Fibroblast of lung (primary cell): ENCODE data around the gene HTR1D. TPM values are rescaled to one million over a fixed set of nuclear protein-coding genes. Genes with fewer than 3 reads are reported as not detected.

Experiments used
- DNase-seq, 2 donors: peaks; one replicate each; pipeline versions ENCODE4 v3.0.0 to v3.0.0-alpha.2; 2010; ENCODE audit warnings: low read depth in 2 of 2
- H2AFZ ChIP-seq: 2 replicates; pipeline ENCODE4 v1.5.1; 2012; ENCODE audit warnings: low read length, control low read depth, inconsistent platforms
- H3K27ac ChIP-seq: 2 replicates; pipeline ENCODE4 v1.5.1; 2011; ENCODE audit warnings: low read length, control low read depth; ENCODE audit not compliant: insufficient read depth
- H3K27me3 ChIP-seq: 2 replicates; pipeline ENCODE4 v1.5.1; 2011; ENCODE audit warnings: mild to moderate bottlenecking, low read length; ENCODE audit not compliant: control insufficient read depth, insufficient read depth
- H3K36me3 ChIP-seq: 2 replicates; pipeline ENCODE4 v1.5.1; 2011; ENCODE audit warnings: low read length; ENCODE audit not compliant: control insufficient read depth, insufficient read depth
- H3K4me1 ChIP-seq: 2 replicates; pipeline ENCODE4 v1.5.1; 2011; ENCODE audit warnings: low read length; ENCODE audit not compliant: control insufficient read depth, insufficient read depth; ENCODE audit errors: extremely low read depth
- H3K4me2 ChIP-seq: 2 replicates; pipeline ENCODE4 v1.5.1; 2011; ENCODE audit warnings: low read length, control low read depth; ENCODE audit not compliant: insufficient read depth; ENCODE audit errors: extremely low read depth
- H3K4me3 ChIP-seq, 4 experiments: fragments of 200-600 bp in 1 of 4; sonication (generic) in 1 of 4; replicated peaks in 1 of 4; 2 replicates each; pipeline ENCODE4 v1.5.1; 2011 to 2016; ENCODE audit warnings: low read length in 4 of 4, low read depth in 3 of 4, mild to moderate bottlenecking in 3 of 4, control low read depth in 2 of 4, inconsistent platforms in 1 of 4, mixed read lengths in 1 of 4; ENCODE audit not compliant: insufficient read depth in 1 of 4; ENCODE audit errors: control extremely low read depth in 1 of 4
- H3K79me2 ChIP-seq: 2 replicates; pipeline ENCODE4 v1.5.1; 2012; ENCODE audit warnings: mild to moderate bottlenecking, low read length, inconsistent platforms; ENCODE audit not compliant: control insufficient read depth, insufficient read depth
- H3K9ac ChIP-seq: 2 replicates; pipeline ENCODE4 v1.5.1; 2011; ENCODE audit warnings: mild to moderate bottlenecking, low read length, control low read depth; ENCODE audit not compliant: insufficient read depth
- H3K9me3 ChIP-seq: 2 replicates; pipeline ENCODE4 v1.5.1; 2012; ENCODE audit warnings: low read depth, low read length; ENCODE audit not compliant: control insufficient read depth, insufficient read depth
- H4K20me1 ChIP-seq: 2 replicates; pipeline ENCODE4 v1.5.1; 2011; ENCODE audit warnings: low read length; ENCODE audit not compliant: control insufficient read depth, insufficient read depth; ENCODE audit errors: extremely low read depth
- EZH2 ChIP-seq: IDR thresholded peaks from 2 replicates; pipeline ENCODE4 v1.5.1; 2012; ENCODE audit warnings: low read length, control low read depth, mild to moderate bottlenecking; ENCODE audit errors: missing control alignments
- polyA plus RNA-seq, 2 donors: library from polyadenylated mRNA; depleted of rRNA in 1 of 2; stranded (reverse) in 1 of 2; unstranded in 1 of 2; fragments of >200 nt; gene quantifications; 2 replicates each; pipeline ENCODE4 v1.2.1, GENCODE V29; 2011 to 2012; ENCODE audit warnings: missing spikeins in 1 of 2
- total RNA-seq: library from RNA; depleted of rRNA; stranded (reverse); fragments of >200 nt; gene quantifications from 2 replicates; pipeline ENCODE4 v1.2.1, GENCODE V29; 2014
- TF ChIP-seq, protein P1 (sequence below), 2 donors: IDR thresholded peaks in 1 of 2; conservative IDR thresholded peaks in 1 of 2; 1 replicate in 1 of 2; 2 replicates in 1 of 2; pipeline ENCODE4 v1.5.1; 2011 to 2012; ENCODE audit warnings: low read length in 2 of 2, control low read depth in 1 of 2, inconsistent platforms in 1 of 2, low read depth in 1 of 2, mild to moderate bottlenecking in 1 of 2

HTR1D gene
- total and polyA plus RNA-seq, 2 donors (not counting 1 experiment from before 2014, with no cell fraction given) = not detected

DNA sequence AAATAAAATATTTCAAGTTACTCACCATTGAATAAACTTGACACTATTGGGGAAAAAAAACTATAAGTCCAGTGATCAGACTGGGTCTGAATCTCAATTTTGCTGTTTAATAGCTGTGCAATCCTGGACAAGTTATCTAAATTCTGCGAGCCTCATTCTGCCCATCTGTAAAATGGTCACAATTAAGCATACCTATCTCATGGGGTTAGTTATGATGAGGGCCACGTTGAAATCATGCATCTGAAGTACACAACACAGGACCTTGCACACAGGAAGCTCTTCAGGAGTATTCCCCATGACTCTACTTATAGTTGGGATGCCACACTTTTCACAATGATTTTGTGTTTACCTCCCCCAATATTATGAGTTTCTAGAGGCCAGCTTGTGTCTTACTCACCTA is 3.8 kb upstream of the HTR1D start:
- Histone ChIP-seq H2AFZ (no peak overlapping the region), H3K9ac (no peak overlapping the region), H3K4me1 (peaks cover 8% of the 10 kb centered on the region), H3K36me3 (no peaks in the 10 kb centered on the region), H3K4me3 (no peak overlapping the region), H3K79me2 (no peaks in the 10 kb centered on the region), H4K20me1 (no peaks in the 10 kb centered on the region), H3K4me2 (no peak overlapping the region), H3K9me3 (no peaks in the 10 kb centered on the region), H3K27me3 (peaks cover 32% of the 10 kb centered on the region), H3K27ac (no peak overlapping the region)
- TF ChIP-seq EZH2 = no peak
- TF ChIP-seq, protein P1, sequence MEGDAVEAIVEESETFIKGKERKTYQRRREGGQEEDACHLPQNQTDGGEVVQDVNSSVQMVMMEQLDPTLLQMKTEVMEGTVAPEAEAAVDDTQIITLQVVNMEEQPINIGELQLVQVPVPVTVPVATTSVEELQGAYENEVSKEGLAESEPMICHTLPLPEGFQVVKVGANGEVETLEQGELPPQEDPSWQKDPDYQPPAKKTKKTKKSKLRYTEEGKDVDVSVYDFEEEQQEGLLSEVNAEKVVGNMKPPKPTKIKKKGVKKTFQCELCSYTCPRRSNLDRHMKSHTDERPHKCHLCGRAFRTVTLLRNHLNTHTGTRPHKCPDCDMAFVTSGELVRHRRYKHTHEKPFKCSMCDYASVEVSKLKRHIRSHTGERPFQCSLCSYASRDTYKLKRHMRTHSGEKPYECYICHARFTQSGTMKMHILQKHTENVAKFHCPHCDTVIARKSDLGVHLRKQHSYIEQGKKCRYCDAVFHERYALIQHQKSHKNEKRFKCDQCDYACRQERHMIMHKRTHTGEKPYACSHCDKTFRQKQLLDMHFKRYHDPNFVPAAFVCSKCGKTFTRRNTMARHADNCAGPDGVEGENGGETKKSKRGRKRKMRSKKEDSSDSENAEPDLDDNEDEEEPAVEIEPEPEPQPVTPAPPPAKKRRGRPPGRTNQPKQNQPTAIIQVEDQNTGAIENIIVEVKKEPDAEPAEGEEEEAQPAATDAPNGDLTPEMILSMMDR (conservative IDR thresholded peaks at IDR 0.05 in 1 of 2, IDR thresholded peaks at IDR 0.05 in 1 of 2; ENCODE audit: low read depth in 1 of 2, low read length in 2 of 2) = no peak
- no peak for DNase-seq

DNA sequence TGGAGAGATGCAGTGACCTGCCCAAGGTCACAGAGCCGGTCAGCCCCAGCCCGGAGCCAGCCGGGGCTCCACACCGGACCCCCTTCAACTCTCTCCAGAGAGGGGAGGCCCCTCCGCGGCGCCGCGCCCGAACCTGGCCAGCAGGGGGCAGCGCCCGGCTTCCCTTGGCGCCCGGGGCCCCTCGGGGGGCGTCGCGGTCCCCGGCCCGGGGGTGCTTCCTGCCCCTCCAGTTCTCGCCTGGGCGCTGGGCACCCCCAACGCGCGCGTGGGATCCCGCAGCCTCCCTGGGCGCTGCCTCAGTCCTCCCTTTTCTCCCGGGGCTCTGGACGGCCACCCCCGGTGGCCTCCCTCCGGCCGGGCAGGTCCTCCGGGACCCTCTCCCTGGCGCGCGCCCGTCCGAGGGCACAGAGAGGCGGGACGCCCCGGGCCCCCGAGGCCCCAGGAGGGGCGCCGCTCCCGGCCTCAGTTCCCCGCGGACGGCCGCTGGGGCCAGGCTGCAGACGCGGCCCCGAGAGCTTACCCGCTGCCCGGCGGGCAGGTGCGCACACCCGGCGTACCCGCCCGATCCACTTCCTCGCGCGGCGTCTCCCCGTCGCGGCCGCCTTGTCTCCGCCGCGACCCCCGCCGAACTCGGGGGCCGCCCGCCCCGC is 406 bp downstream of the HTR1D start:
- no peak for DNase-seq
- Histone ChIP-seq H3K9me3 (no peaks in the 10 kb centered on the region), H3K4me2 (peak overlapping the region; percentile 64), H3K4me3 (peak overlapping the region in 2 of 4 experiments; percentile 14 to 28), H3K27ac (no peak overlapping the region), H4K20me1 (no peaks in the 10 kb centered on the region), H3K36me3 (no peaks in the 10 kb centered on the region), H3K4me1 (no peaks in the 10 kb centered on the region), H3K27me3 (peaks cover 46% of the 10 kb centered on the region), H2AFZ (no peak overlapping the region), H3K79me2 (no peaks in the 10 kb centered on the region), H3K9ac (no peak overlapping the region)
- TF ChIP-seq, protein P1 (conservative IDR thresholded peaks at IDR 0.05 in 1 of 2, IDR thresholded peaks at IDR 0.05 in 1 of 2; ENCODE audit: low read depth in 1 of 2, low read length in 2 of 2) = peak; percentile 27
- peak; percentile 12 for TF ChIP-seq EZH2

DNA sequence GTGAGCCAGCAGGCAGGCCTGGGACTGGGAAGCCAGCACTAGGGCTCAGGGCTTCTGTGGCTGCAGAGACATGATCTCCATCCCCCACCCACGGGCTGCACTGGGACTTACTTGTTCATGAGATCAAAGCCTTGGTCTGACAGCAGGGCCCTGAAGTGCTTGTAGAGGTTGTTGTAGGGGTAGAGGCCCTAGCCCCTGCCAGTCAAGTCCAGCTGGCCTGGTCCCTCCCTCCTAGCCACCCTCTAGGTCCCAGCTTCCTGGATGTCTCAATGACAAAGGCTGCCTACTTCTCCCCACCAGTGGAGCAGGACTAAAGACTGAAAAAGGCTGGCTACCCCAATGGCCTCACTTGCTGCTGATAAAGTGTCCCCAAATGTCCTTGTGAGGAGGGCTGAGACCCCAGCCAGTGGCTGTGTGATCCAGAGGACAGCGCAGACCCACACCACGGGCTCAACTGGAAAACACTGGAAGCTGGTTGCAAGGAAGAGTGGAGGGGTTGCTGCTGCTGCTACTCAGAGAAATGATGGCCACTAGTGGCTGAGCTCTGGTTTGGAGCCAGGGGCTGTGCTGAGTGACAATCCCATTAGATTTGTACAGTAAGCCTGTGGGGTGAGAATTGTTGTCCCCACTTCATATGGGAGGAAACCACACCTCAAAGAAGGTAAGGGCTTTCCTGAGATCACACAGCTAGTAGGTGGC is 1.4 kb downstream of the HTR1D start:
- Histone ChIP-seq H3K4me1 (no peaks in the 10 kb centered on the region), H3K9ac (no peak overlapping the region), H3K9me3 (no peaks in the 10 kb centered on the region), H3K27ac (no peak overlapping the region), H2AFZ (no peak overlapping the region), H3K4me3 (no peak overlapping the region), H3K36me3 (no peaks in the 10 kb centered on the region), H3K79me2 (no peaks in the 10 kb centered on the region), H4K20me1 (no peaks in the 10 kb centered on the region), H3K27me3 (peaks cover 50% of the 10 kb centered on the region), H3K4me2 (no peak overlapping the region)
- no peak for DNase-seq
- TF ChIP-seq, protein P1 (conservative IDR thresholded peaks at IDR 0.05 in 1 of 2, IDR thresholded peaks at IDR 0.05 in 1 of 2; ENCODE audit: low read depth in 1 of 2, low read length in 2 of 2) = no peak
- peak; percentile 43 for TF ChIP-seq EZH2
